Measurements from ENCODE around the gene P4HB.

P4HB gene

DNA sequence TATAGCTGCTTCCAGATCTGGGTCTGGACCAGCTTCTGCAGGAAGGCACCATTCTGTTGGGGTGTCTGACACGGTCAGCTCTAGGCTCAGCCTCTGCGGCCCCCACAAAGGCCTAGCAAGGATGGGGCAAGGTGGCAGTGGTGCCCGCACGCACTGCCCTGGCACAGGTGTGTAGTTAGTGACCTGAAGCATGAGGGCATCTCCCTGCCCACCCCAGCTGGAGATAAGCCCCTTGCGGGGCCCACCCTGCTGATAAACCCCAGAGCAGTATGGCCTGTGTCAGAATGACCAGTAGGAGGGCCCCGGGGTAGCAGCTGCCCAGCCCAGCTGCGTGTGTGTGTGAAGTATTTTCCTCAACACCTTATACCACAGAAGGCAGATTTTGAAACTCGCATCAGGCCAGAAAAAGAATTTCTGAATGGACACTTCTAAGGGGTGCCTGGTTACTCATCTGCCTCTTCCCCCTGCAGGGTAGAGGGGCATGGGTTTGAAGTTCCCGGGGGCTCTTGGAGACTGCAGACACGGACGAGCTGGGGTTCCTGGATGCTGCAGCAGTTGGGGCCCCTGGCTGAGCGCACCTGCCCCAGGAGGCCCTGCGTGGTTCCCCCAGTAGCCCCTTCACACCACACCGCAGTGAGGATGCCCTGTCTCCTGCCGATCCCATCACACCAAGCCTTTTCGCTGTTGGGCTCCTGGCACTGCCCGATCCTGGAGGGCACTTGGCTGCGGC lies 6.3 kb upstream of the P4HB start:
- Histone ChIP-seq H3K36me3 (ENCODE audit: control insufficient read depth, insufficient read depth, low read length) (peaks cover 78% of the 10 kb centered on the region), H3K4me1 (ENCODE audit: control insufficient read depth, insufficient read depth, low read length, poor library complexity, severe bottlenecking) (peaks cover 41% of the 10 kb centered on the region), H3K4me3 (ENCODE audit: extremely low read depth, insufficient read depth, low read length, poor library complexity, severe bottlenecking) (no peak overlapping the region), H3K27ac (ENCODE audit: low read depth, low read length, severe bottlenecking) (peak overlapping the region; percentile 82), H3K9me3 (ENCODE audit: control insufficient read depth, low read length) (no peaks in the 10 kb centered on the region)
- WGBS, 2 experiments (ENCODE audit: insufficient coverage in 2 of 2): 98% methylated on average over 12 to 13 of the region's 18 CpGs

- H3K27ac ChIP-seq (ENCODE audit: low read depth, low read length, severe bottlenecking): peak overlapping the region; percentile 57
- H3K4me3 ChIP-seq (ENCODE audit: extremely low read depth, insufficient read depth, low read length, poor library complexity, severe bottlenecking): no peak overlapping the region
- no peaks in the 10 kb centered on the region for H3K9me3 ChIP-seq (ENCODE audit: control insufficient read depth, low read length)
- H3K36me3 ChIP-seq (ENCODE audit: control insufficient read depth, insufficient read depth, low read length): peaks cover 78% of the 10 kb centered on the region
- 91 to 95% methylated on average over 17 to 18 of the region's 18 CpGs for WGBS, 2 experiments (ENCODE audit: insufficient coverage in 2 of 2)
- H3K4me1 ChIP-seq (ENCODE audit: control insufficient read depth, insufficient read depth, low read length, poor library complexity, severe bottlenecking): peaks cover 41% of the 10 kb centered on the region
Observed at GRCh38 chr17:81865733-81866439, 5.6 kb upstream of the P4HB start.

DNA sequence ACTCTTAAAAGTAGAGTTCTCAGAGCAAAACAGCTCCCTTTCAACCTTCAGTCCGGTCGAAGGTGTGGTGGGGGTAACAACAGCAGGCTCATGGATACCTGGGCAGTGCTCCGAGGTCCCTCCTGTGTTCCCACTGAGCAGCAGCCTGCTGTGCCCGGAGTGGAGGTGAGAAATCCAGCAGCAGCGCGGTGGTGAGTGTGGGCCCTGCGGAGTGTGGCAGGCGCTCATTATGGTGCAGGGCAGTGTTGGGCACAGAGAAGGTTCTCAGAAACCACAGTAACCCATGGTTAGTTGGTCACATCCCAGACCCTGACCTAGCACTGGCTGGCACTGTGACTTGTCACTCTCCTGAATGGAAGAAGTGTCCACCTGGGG lies 5.0 kb upstream of the P4HB start:
- Histone ChIP-seq H3K9me3 (ENCODE audit: control insufficient read depth, low read length) (no peaks in the 10 kb centered on the region), H3K27ac (ENCODE audit: low read depth, low read length, severe bottlenecking) (no peak overlapping the region), H3K36me3 (ENCODE audit: control insufficient read depth, insufficient read depth, low read length) (peaks cover 77% of the 10 kb centered on the region), H3K4me1 (ENCODE audit: control insufficient read depth, insufficient read depth, low read length, poor library complexity, severe bottlenecking) (peaks cover 41% of the 10 kb centered on the region), H3K4me3 (ENCODE audit: extremely low read depth, insufficient read depth, low read length, poor library complexity, severe bottlenecking) (no peak overlapping the region)
- WGBS, 2 experiments (ENCODE audit: insufficient coverage in 2 of 2): 96 to 97% methylated on average over 6 to 8 of the region's 8 CpGs

DNA sequence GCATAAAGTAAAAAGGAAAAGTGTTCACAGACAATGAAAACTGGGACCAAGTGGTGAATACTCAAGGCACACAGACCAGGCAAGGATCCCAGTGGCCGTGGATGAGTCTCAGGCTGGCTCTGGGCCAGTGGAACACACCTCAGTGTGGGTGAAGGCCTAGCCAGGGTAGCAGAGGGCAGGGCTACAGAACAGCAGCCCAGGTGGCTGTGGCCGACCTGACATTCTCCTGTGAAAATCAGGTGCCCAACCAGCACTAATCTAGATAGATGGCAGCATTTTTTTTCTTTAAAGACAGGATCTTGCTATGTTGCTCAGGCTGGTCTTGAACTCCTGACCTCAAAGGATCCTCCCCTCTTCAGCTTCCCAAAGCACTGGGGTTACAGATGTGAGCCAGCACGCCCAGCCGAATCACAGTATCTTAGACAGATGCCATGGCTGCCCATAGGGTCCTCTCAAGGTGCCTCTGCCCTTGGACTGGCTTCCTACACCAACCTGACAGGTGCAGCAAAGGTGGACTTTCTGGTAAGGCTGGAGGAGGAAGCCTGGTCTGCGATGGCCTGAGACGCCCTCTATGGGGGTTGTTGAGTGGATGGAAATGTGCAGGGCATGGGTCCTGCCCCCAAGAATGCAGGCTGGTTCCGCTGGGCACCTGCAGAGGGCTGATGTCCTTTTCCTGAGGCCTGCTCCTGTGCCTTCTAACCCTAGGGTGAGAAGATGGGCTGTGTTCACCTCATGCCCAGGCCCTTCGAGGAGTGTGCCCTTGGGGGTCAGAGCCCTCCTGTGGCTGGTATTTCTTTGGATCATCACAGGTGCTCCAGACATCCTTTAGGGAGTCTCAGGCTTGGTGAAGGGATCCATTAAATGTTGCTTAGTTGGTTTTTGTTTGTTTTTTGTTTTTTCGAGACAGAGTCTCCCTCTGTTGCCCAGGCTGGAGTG lies 3.8 kb upstream of the P4HB start:
- Histone ChIP-seq H3K4me3 (ENCODE audit: extremely low read depth, insufficient read depth, low read length, poor library complexity, severe bottlenecking) (no peak overlapping the region), H3K9me3 (ENCODE audit: control insufficient read depth, low read length) (no peaks in the 10 kb centered on the region), H3K4me1 (ENCODE audit: control insufficient read depth, insufficient read depth, low read length, poor library complexity, severe bottlenecking) (peaks cover 35% of the 10 kb centered on the region), H3K36me3 (ENCODE audit: control insufficient read depth, insufficient read depth, low read length) (peaks cover 71% of the 10 kb centered on the region), H3K27ac (ENCODE audit: low read depth, low read length, severe bottlenecking) (no peak overlapping the region)
- 92% methylated on average over 7 of the region's 9 CpGs for WGBS, 2 experiments (ENCODE audit: insufficient coverage in 2 of 2)

DNA sequence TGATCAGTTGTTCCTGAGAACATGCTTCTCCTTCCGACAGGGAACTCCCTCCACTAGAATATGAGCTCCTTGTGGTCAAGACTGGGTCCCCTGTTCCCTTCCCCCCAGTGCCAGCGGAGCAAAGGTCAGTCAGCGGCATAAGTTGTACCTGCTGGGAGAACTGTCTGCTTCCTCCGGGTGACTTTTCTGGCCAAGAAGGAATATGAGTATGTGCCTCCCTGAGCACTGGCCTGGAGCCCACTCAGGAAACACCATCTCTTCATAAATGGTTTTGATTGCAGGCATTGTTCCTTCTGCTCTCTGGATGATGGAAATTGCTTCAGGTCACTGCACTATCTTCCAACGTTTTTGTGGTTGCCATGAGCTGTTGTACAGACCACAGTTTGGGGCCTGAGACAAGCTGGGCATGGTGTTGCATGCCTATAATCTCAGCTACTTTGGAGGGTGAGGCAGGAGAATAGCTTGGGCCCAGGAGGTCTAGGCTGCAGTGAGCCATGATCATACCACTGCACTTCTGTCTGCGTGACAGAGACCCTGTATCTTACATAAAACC lies 2.9 kb upstream of the P4HB start:
- WGBS, 2 experiments (ENCODE audit: insufficient coverage in 2 of 2): 91 to 94% methylated on average over 3 to 4 of the region's 6 CpGs
- H3K27ac ChIP-seq (ENCODE audit: low read depth, low read length, severe bottlenecking): no peak overlapping the region
- H3K9me3 ChIP-seq (ENCODE audit: control insufficient read depth, low read length): no peaks in the 10 kb centered on the region
- peaks cover 74% of the 10 kb centered on the region for H3K36me3 ChIP-seq (ENCODE audit: control insufficient read depth, insufficient read depth, low read length)
- H3K4me1 ChIP-seq (ENCODE audit: control insufficient read depth, insufficient read depth, low read length, poor library complexity, severe bottlenecking): peaks cover 36% of the 10 kb centered on the region
- H3K4me3 ChIP-seq (ENCODE audit: extremely low read depth, insufficient read depth, low read length, poor library complexity, severe bottlenecking): no peak overlapping the region

DNA sequence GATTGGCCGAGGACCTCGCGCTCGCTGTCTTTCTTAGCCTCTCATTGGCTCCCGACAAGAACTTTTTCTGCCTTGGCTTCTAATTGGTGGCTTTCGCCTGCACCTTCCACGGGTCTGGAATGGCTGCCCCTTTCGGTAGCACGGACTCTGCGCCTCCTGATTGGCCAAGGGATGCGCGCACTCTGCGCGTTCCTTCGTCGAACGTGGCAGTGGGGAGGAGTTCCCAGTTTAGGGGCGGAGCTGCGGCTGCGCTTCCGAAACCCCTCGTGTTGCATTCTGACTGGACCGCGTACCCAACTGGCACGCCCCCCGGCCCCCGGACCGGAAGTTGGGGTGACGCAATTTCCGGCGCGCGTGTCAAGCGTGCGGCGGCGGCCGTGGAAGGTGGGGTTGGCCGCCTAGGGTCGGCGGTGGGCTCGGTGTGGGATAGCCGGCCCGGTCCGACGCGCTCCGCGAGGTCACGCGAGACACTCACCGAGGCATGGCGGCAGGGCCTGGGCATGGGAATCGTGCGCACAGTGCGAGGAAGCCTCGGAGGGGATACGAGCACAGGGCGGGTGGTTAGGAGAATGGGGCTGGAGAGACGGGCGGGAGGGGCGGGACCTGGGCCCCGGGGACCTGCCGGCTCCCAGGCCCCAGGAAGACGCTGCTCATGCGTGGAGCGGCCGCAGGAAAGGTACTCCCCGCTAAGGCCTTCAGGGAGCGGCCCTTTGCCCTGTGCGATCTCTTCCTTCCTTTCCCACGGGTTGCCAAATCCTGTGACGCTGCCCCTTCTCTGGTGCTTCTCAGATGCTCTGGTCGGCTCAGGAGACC lies 627 bp upstream of the P4HB start:
- Histone ChIP-seq H3K9me3 (ENCODE audit: control insufficient read depth, low read length) (no peaks in the 10 kb centered on the region), H3K4me1 (ENCODE audit: control insufficient read depth, insufficient read depth, low read length, poor library complexity, severe bottlenecking) (peaks cover 24% of the 10 kb centered on the region), H3K36me3 (ENCODE audit: control insufficient read depth, insufficient read depth, low read length) (peaks cover 75% of the 10 kb centered on the region), H3K4me3 (ENCODE audit: extremely low read depth, insufficient read depth, low read length, poor library complexity, severe bottlenecking) (peak overlapping the region; percentile 83), H3K27ac (ENCODE audit: low read depth, low read length, severe bottlenecking) (peak overlapping the region; percentile 91)
- 0 to 1% methylated on average over 48 to 74 of the region's 74 CpGs for WGBS, 2 experiments (ENCODE audit: insufficient coverage in 2 of 2)

- Histone ChIP-seq H3K9me3 (ENCODE audit: control insufficient read depth, low read length) (no peaks in the 10 kb centered on the region), H3K4me3 (ENCODE audit: extremely low read depth, insufficient read depth, low read length, poor library complexity, severe bottlenecking) (peak overlapping the region; percentile 95), H3K36me3 (ENCODE audit: control insufficient read depth, insufficient read depth, low read length) (peaks cover 75% of the 10 kb centered on the region), H3K4me1 (ENCODE audit: control insufficient read depth, insufficient read depth, low read length, poor library complexity, severe bottlenecking) (peaks cover 16% of the 10 kb centered on the region), H3K27ac (ENCODE audit: low read depth, low read length, severe bottlenecking) (peak overlapping the region; percentile 89)
- 71 to 79% methylated on average over 21 to 23 of the region's 23 CpGs for WGBS, 2 experiments (ENCODE audit: insufficient coverage in 2 of 2)
Observed at GRCh38 chr17:81858967-81859905, 1.1 kb downstream of the P4HB start.

- 94 to 96% methylated on average over 26 to 27 of the region's 30 CpGs for WGBS, 2 experiments (ENCODE audit: insufficient coverage in 2 of 2)
- H3K4me3 ChIP-seq (ENCODE audit: extremely low read depth, insufficient read depth, low read length, poor library complexity, severe bottlenecking): peak overlapping the region; percentile 95
Observed at GRCh38 chr17:81858170-81858966, 2.0 kb downstream of the P4HB start.

More at GRCh38 chr17:81858170-81858966, 2.0 kb downstream of the P4HB start:
- Histone ChIP-seq H3K27ac (ENCODE audit: low read depth, low read length, severe bottlenecking) (no peak overlapping the region), H3K4me1 (ENCODE audit: control insufficient read depth, insufficient read depth, low read length, poor library complexity, severe bottlenecking) (peaks cover 16% of the 10 kb centered on the region), H3K36me3 (ENCODE audit: control insufficient read depth, insufficient read depth, low read length) (peaks cover 75% of the 10 kb centered on the region), H3K9me3 (ENCODE audit: control insufficient read depth, low read length) (no peaks in the 10 kb centered on the region)
